ENCODE data around the gene ZNF467.

Gene ZNF467

GRCh38 chr7:149819141-149819960, 46.0 kb upstream of the ZNF467 start:
- H2AK5ac ChIP-seq (ENCODE audit: low read length): no peak overlapping the region
- H3K23ac ChIP-seq (ENCODE audit: low read length): no peak overlapping the region
- H3K36me3 ChIP-seq (ENCODE audit: control insufficient read depth, insufficient read depth, low read length): no peaks in the 10 kb centered on the region
- H3K79me1 ChIP-seq (ENCODE audit: low read length): no peaks in the 10 kb centered on the region
- H3K27ac ChIP-seq (ENCODE audit: low read depth, low read length): no peak overlapping the region
- WGBS (ENCODE audit: extremely low coverage, insufficient coverage, low lambda C conversion rate): no CpG with 5 or more reads among the region's 28 CpGs
- no peak overlapping the region for H2BK120ac ChIP-seq (ENCODE audit: low read depth, low read length)
- no peak overlapping the region for H4K8ac ChIP-seq (ENCODE audit: low read depth, low read length)
- no peak overlapping the region for H2BK5ac ChIP-seq (ENCODE audit: low read length)
- H3K18ac ChIP-seq (ENCODE audit: low read length): no peak overlapping the region
- no peaks in the 10 kb centered on the region for H3K27me3 ChIP-seq (ENCODE audit: insufficient read depth, low read length, poor library complexity)
- no peak overlapping the region for H2BK15ac ChIP-seq (replicated peaks; ENCODE audit: low read depth)
- no peak overlapping the region for H3K4me2 ChIP-seq (ENCODE audit: low read length)
- H3K4me1 ChIP-seq (ENCODE audit: control insufficient read depth, low read depth, low read length): no peaks in the 10 kb centered on the region
- H3K4ac ChIP-seq (ENCODE audit: low read depth, low read length): no peak overlapping the region
- no peak overlapping the region for H4K5ac ChIP-seq (ENCODE audit: low read length)
- no peak for DNase-seq
- no peak overlapping the region for H3K56ac ChIP-seq (ENCODE audit: low read length)
- no peak overlapping the region for H3K4me3 ChIP-seq (ENCODE audit: low read length)
- no peak overlapping the region for H3K9ac ChIP-seq (ENCODE audit: low read length)
- H3K79me2 ChIP-seq (ENCODE audit: control insufficient read depth, insufficient read depth, low read length): no peaks in the 10 kb centered on the region

- H3K79me2 ChIP-seq (ENCODE audit: control insufficient read depth, insufficient read depth, low read length): no peaks in the 10 kb centered on the region
- no peak overlapping the region for H3K18ac ChIP-seq (ENCODE audit: low read length)
- H4K5ac ChIP-seq (ENCODE audit: low read length): no peak overlapping the region
- no peak for DNase-seq
- H3K36me3 ChIP-seq (ENCODE audit: control insufficient read depth, insufficient read depth, low read length): no peaks in the 10 kb centered on the region
- H2AK5ac ChIP-seq (ENCODE audit: low read length): no peak overlapping the region
- H3K27me3 ChIP-seq (ENCODE audit: insufficient read depth, low read length, poor library complexity): no peaks in the 10 kb centered on the region
- no peak overlapping the region for H3K4me2 ChIP-seq (ENCODE audit: low read length)
- no peak overlapping the region for H3K27ac ChIP-seq (ENCODE audit: low read depth, low read length)
- no peak overlapping the region for H2BK5ac ChIP-seq (ENCODE audit: low read length)
- no peak overlapping the region for H2BK15ac ChIP-seq (replicated peaks; ENCODE audit: low read depth)
- no peaks in the 10 kb centered on the region for H3K4me1 ChIP-seq (ENCODE audit: control insufficient read depth, low read depth, low read length)
- no peak overlapping the region for H3K9ac ChIP-seq (ENCODE audit: low read length)
- no peak overlapping the region for H2BK120ac ChIP-seq (ENCODE audit: low read depth, low read length)
- H3K56ac ChIP-seq (ENCODE audit: low read length): no peak overlapping the region
- no peak overlapping the region for H3K4ac ChIP-seq (ENCODE audit: low read depth, low read length)
- no peaks in the 10 kb centered on the region for H3K79me1 ChIP-seq (ENCODE audit: low read length)
- WGBS (ENCODE audit: extremely low coverage, insufficient coverage, low lambda C conversion rate): no CpG with 5 or more reads among the region's 9 CpGs
- H3K4me3 ChIP-seq (ENCODE audit: low read length): no peak overlapping the region
- H3K23ac ChIP-seq (ENCODE audit: low read length): no peak overlapping the region
- H4K8ac ChIP-seq (ENCODE audit: low read depth, low read length): no peak overlapping the region
Measured at GRCh38 chr7:149818536-149818840, 45.1 kb upstream of the ZNF467 start.

- H3K4me3 ChIP-seq (ENCODE audit: low read length): no peak overlapping the region
- H2AK5ac ChIP-seq (ENCODE audit: low read length): no peak overlapping the region
- no peak overlapping the region for H2BK5ac ChIP-seq (ENCODE audit: low read length)
- H3K23ac ChIP-seq (ENCODE audit: low read length): no peak overlapping the region
- H3K27ac ChIP-seq (ENCODE audit: low read depth, low read length): no peak overlapping the region
- H2BK15ac ChIP-seq (replicated peaks; ENCODE audit: low read depth): no peak overlapping the region
- DNase-seq: no peak
- H3K56ac ChIP-seq (ENCODE audit: low read length): no peak overlapping the region
- no peak overlapping the region for H3K18ac ChIP-seq (ENCODE audit: low read length)
- no peaks in the 10 kb centered on the region for H3K4me1 ChIP-seq (ENCODE audit: control insufficient read depth, low read depth, low read length)
- no peaks in the 10 kb centered on the region for H3K27me3 ChIP-seq (ENCODE audit: insufficient read depth, low read length, poor library complexity)
- H2BK120ac ChIP-seq (ENCODE audit: low read depth, low read length): no peak overlapping the region
- no peak overlapping the region for H4K5ac ChIP-seq (ENCODE audit: low read length)
- H3K4ac ChIP-seq (ENCODE audit: low read depth, low read length): no peak overlapping the region
- no peak overlapping the region for H3K9ac ChIP-seq (ENCODE audit: low read length)
- no peaks in the 10 kb centered on the region for H3K36me3 ChIP-seq (ENCODE audit: control insufficient read depth, insufficient read depth, low read length)
- no peaks in the 10 kb centered on the region for H3K79me2 ChIP-seq (ENCODE audit: control insufficient read depth, insufficient read depth, low read length)
- H4K8ac ChIP-seq (ENCODE audit: low read depth, low read length): no peak overlapping the region
- WGBS (ENCODE audit: extremely low coverage, insufficient coverage, low lambda C conversion rate): no CpG with 5 or more reads among the region's 23 CpGs
- H3K4me2 ChIP-seq (ENCODE audit: low read length): no peak overlapping the region
- H3K79me1 ChIP-seq (ENCODE audit: low read length): no peaks in the 10 kb centered on the region
Measured at GRCh38 chr7:149817836-149818535, 44.6 kb upstream of the ZNF467 start.

- Histone ChIP-seq H3K36me3 (ENCODE audit: control insufficient read depth, insufficient read depth, low read length) (no peaks in the 10 kb centered on the region), H3K56ac (ENCODE audit: low read length) (no peak overlapping the region), H3K4me3 (ENCODE audit: low read length) (no peak overlapping the region), H4K8ac (ENCODE audit: low read depth, low read length) (no peak overlapping the region), H3K23ac (ENCODE audit: low read length) (no peak overlapping the region), H3K27ac (ENCODE audit: low read depth, low read length) (no peak overlapping the region), H2BK5ac (ENCODE audit: low read length) (no peak overlapping the region), H3K4ac (ENCODE audit: low read depth, low read length) (no peak overlapping the region), H3K9ac (ENCODE audit: low read length) (no peak overlapping the region), H2AK5ac (ENCODE audit: low read length) (no peak overlapping the region), H3K18ac (ENCODE audit: low read length) (no peak overlapping the region), H3K79me2 (ENCODE audit: control insufficient read depth, insufficient read depth, low read length) (no peaks in the 10 kb centered on the region), H3K4me2 (ENCODE audit: low read length) (no peak overlapping the region), H3K79me1 (ENCODE audit: low read length) (no peaks in the 10 kb centered on the region), H3K4me1 (ENCODE audit: control insufficient read depth, low read depth, low read length) (no peaks in the 10 kb centered on the region), H3K27me3 (ENCODE audit: insufficient read depth, low read length, poor library complexity) (no peaks in the 10 kb centered on the region), H2BK120ac (ENCODE audit: low read depth, low read length) (no peak overlapping the region), H2BK15ac (replicated peaks; ENCODE audit: low read depth) (no peak overlapping the region), H4K5ac (ENCODE audit: low read length) (no peak overlapping the region)
- no peak for DNase-seq
- no CpG with 5 or more reads among the region's 8 CpGs for WGBS (ENCODE audit: extremely low coverage, insufficient coverage, low lambda C conversion rate)
Measured at GRCh38 chr7:149817301-149817771, 43.9 kb upstream of the ZNF467 start.

- Histone ChIP-seq H3K36me3 (ENCODE audit: control insufficient read depth, insufficient read depth, low read length) (no peaks in the 10 kb centered on the region), H4K8ac (ENCODE audit: low read depth, low read length) (no peak overlapping the region), H3K27me3 (ENCODE audit: insufficient read depth, low read length, poor library complexity) (no peaks in the 10 kb centered on the region), H3K18ac (ENCODE audit: low read length) (no peak overlapping the region), H3K79me1 (ENCODE audit: low read length) (no peaks in the 10 kb centered on the region), H3K4me1 (ENCODE audit: control insufficient read depth, low read depth, low read length) (no peaks in the 10 kb centered on the region), H3K4me3 (ENCODE audit: low read length) (no peak overlapping the region), H3K23ac (ENCODE audit: low read length) (no peak overlapping the region), H3K27ac (ENCODE audit: low read depth, low read length) (no peak overlapping the region), H3K4me2 (ENCODE audit: low read length) (no peak overlapping the region), H3K56ac (ENCODE audit: low read length) (no peak overlapping the region), H4K5ac (ENCODE audit: low read length) (no peak overlapping the region), H2BK5ac (ENCODE audit: low read length) (no peak overlapping the region), H3K9ac (ENCODE audit: low read length) (no peak overlapping the region), H2AK5ac (ENCODE audit: low read length) (no peak overlapping the region), H2BK15ac (replicated peaks; ENCODE audit: low read depth) (no peak overlapping the region), H2BK120ac (ENCODE audit: low read depth, low read length) (no peak overlapping the region), H3K4ac (ENCODE audit: low read depth, low read length) (no peak overlapping the region), H3K79me2 (ENCODE audit: control insufficient read depth, insufficient read depth, low read length) (no peaks in the 10 kb centered on the region)
- DNase-seq: no peak
- no CpG with 5 or more reads among the region's 4 CpGs for WGBS (ENCODE audit: extremely low coverage, insufficient coverage, low lambda C conversion rate)
Measured at GRCh38 chr7:149816794-149817193, 43.4 kb upstream of the ZNF467 start.

Measured in mesendoderm (in vitro differentiated cells).